Liver (tissue), 9 donors: ENCODE measurements around the gene ZNF862. TPM values are rescaled to one million over a fixed set of nuclear protein-coding genes. Genes with fewer than 3 reads are reported as not detected.

ENCODE experiments used
- DNase-seq: peaks from one replicate; pipeline ENCODE4 v3.0.0-alpha.2; 2017; ENCODE audit warnings: low spot score
- H3K27ac ChIP-seq, 2 donors: one replicate each; pipeline ENCODE4 v1.7.0; 2013; ENCODE audit warnings: inconsistent platforms in 2 of 2, low read length in 2 of 2, control low read depth in 1 of 2, low read depth in 1 of 2, mild to moderate bottlenecking in 1 of 2
- H3K27me3 ChIP-seq, 4 donors: one replicate each; pipeline versions ENCODE4 v1.6.1 to v1.7.0; 2013; ENCODE audit warnings: low read length in 3 of 4, inconsistent platforms in 1 of 4, mild to moderate bottlenecking in 1 of 4, moderate library complexity in 1 of 4; ENCODE audit not compliant: control insufficient read depth in 4 of 4, insufficient read depth in 4 of 4
- H3K36me3 ChIP-seq, 4 donors: one replicate each; pipeline versions ENCODE4 v1.6.1 to v1.7.0; 2013; ENCODE audit warnings: low read length in 3 of 4, mild to moderate bottlenecking in 3 of 4, low read depth in 1 of 4, moderate library complexity in 1 of 4; ENCODE audit not compliant: control insufficient read depth in 4 of 4, insufficient read depth in 3 of 4
- H3K4me1 ChIP-seq, 4 donors: one replicate each; pipeline versions ENCODE4 v1.6.1 to v1.7.0; 2013; ENCODE audit warnings: low read length in 3 of 4, mild to moderate bottlenecking in 3 of 4, moderate library complexity in 1 of 4; ENCODE audit not compliant: control insufficient read depth in 4 of 4, insufficient read depth in 4 of 4
- H3K4me3 ChIP-seq, 3 donors: one replicate each; pipeline versions ENCODE4 v1.6.1 to v1.7.0; 2013; ENCODE audit warnings: low read length in 3 of 3, control low read depth in 1 of 3, low read depth in 1 of 3, mild to moderate bottlenecking in 1 of 3
- H3K9ac ChIP-seq, 2 donors: one replicate each; pipeline ENCODE4 v1.7.0; 2013; ENCODE audit warnings: low read length in 2 of 2, mild to moderate bottlenecking in 2 of 2, moderate library complexity in 2 of 2, control low read depth in 1 of 2, low read depth in 1 of 2
- H3K9me3 ChIP-seq, 4 donors: one replicate each; pipeline versions ENCODE4 v1.6.1 to v1.7.0; 2013; ENCODE audit warnings: low read length in 3 of 4; ENCODE audit not compliant: control insufficient read depth in 4 of 4
- ATF3 ChIP-seq: IDR thresholded peaks from 2 replicates; pipeline ENCODE4 v1.6.1; 2016; ENCODE audit warnings: antibody characterized with exemption
- CTCF ChIP-seq: fragments of 150-350 bp; IDR thresholded peaks from 2 replicates; pipeline ENCODE4 v1.5.1; 2017; ENCODE audit warnings: improper control_type of control experiment, low read depth, low read length; ENCODE audit not compliant: missing input control
- EGR1 ChIP-seq, 2 donors: IDR thresholded peaks; 2 replicates each; pipeline ENCODE4 v1.6.1; 2016 to 2018; ENCODE audit warnings: antibody characterized with exemption in 2 of 2, low read depth in 2 of 2
- FOXA1 ChIP-seq: IDR thresholded peaks from 2 replicates; pipeline ENCODE4 v1.6.1; 2016; ENCODE audit warnings: antibody characterized with exemption
- FOXA2 ChIP-seq: IDR thresholded peaks from 2 replicates; pipeline ENCODE4 v1.6.1; 2016; ENCODE audit warnings: antibody characterized with exemption
- GABPA ChIP-seq, 2 donors: IDR thresholded peaks in 1 of 2; conservative IDR thresholded peaks in 1 of 2; 2 replicates each; pipeline ENCODE4 v1.6.1; 2016; ENCODE audit warnings: antibody characterized with exemption in 2 of 2, mild to moderate bottlenecking in 1 of 2, moderate library complexity in 1 of 2
- HNF4A ChIP-seq, 2 donors: conservative IDR thresholded peaks; 2 replicates each; pipeline ENCODE4 v1.6.1; 2016; ENCODE audit warnings: antibody characterized with exemption in 2 of 2, mild to moderate bottlenecking in 2 of 2
- HNF4G ChIP-seq: IDR thresholded peaks from 2 replicates; pipeline ENCODE4 v1.6.1; 2016; ENCODE audit warnings: antibody characterized with exemption
- JUND ChIP-seq, 2 donors: IDR thresholded peaks; 2 replicates each; pipeline ENCODE4 v1.6.1; 2016; ENCODE audit warnings: antibody characterized with exemption in 2 of 2
- MAX ChIP-seq: IDR thresholded peaks from 2 replicates; pipeline ENCODE4 v1.6.1; 2016; ENCODE audit warnings: antibody characterized with exemption
- NR2F2 ChIP-seq: IDR thresholded peaks from 2 replicates; pipeline ENCODE4 v1.6.1; 2016; ENCODE audit warnings: antibody characterized with exemption
- RAD21 ChIP-seq, 2 donors: IDR thresholded peaks; 2 replicates each; pipeline ENCODE4 v1.6.1; 2016; ENCODE audit warnings: antibody characterized with exemption in 2 of 2, mild to moderate bottlenecking in 2 of 2
- REST ChIP-seq: IDR thresholded peaks from 2 replicates; pipeline ENCODE4 v1.6.1; 2016; ENCODE audit warnings: antibody characterized with exemption, mild to moderate bottlenecking
- RXRA ChIP-seq, 2 donors: IDR thresholded peaks; 2 replicates each; pipeline ENCODE4 v1.6.1; 2017 to 2018; ENCODE audit warnings: antibody characterized with exemption in 2 of 2, mild to moderate bottlenecking in 1 of 2
- SP1 ChIP-seq: IDR thresholded peaks from 2 replicates; pipeline ENCODE4 v1.6.1; 2018; ENCODE audit warnings: antibody characterized with exemption, mild to moderate bottlenecking
- TAF1 ChIP-seq: conservative IDR thresholded peaks from 2 replicates; pipeline ENCODE4 v1.6.1; 2016; ENCODE audit warnings: antibody characterized with exemption, mild to moderate bottlenecking
- YY1 ChIP-seq: IDR thresholded peaks from 2 replicates; pipeline ENCODE4 v1.6.1; 2016; ENCODE audit warnings: antibody characterized with exemption, mild to moderate bottlenecking
- ZBTB33 ChIP-seq: IDR thresholded peaks from 2 replicates; pipeline ENCODE4 v1.6.1; 2016; ENCODE audit warnings: antibody characterized with exemption
- WGBS: extraction: QIAGEN DNeasy Blood & Tissue Kit; methylation state at CpG from one replicate; pipeline ENCODE4 v1.1.7; 2013; 5-methylcytosine and 5-hydroxymethylcytosine counted together
- polyA plus RNA-seq, 2 donors: library from polyadenylated mRNA; stranded (reverse) in 1 of 2; unstranded in 1 of 2; fragments of 200-250 nt in 1 of 2; fragments of >200 nt in 1 of 2; fragmentation: Nextera tagmentation in 1 of 2; extraction: Ambion mirVana in 1 of 2; gene quantifications; one replicate each; pipeline versions ENCODE4 v1.2.1 to v1.2.3, GENCODE V29; 2013 to 2015
- total RNA-seq, 2 donors: library from RNA; depleted of rRNA; stranded (reverse); fragments of >200 nt; gene quantifications; one replicate each; pipeline ENCODE4 v1.2.3, GENCODE V29; 2014
- donor health status: healthy.
- donor health status: healthy.
- donor health status: healthy.
- donor health status: healthy.
- donor health status: healthy.

Gene ZNF862
- total and polyA plus RNA-seq, 4 donors, result 1.9 to 9.4 (median 3.8) TPM

- no peaks in the 10 kb centered on the region for H3K27me3 ChIP-seq
- H3K4me1 ChIP-seq, result peaks cover 0 to 7% (median 4%) of the 10 kb centered on the region in 4 donors
- H3K9me3 ChIP-seq, result no peaks in the 10 kb centered on the region
- no peak overlapping the region for H3K27ac ChIP-seq
- WGBS, result 89% methylated on average over 16 of the region's 16 CpGs
- no peak for DNase-seq
- no peak overlapping the region for H3K4me3 ChIP-seq
- H3K36me3 ChIP-seq, result peaks cover 0 to 6% (median 2%) of the 10 kb centered on the region in 4 donors
- no peak overlapping the region for H3K9ac ChIP-seq
- TF ChIP-seq REST, result no peak
- TF ChIP-seq FOXA1, result no peak
- TF ChIP-seq EGR1 (IDR thresholded peaks at IDR 0.05; ENCODE audit: low read depth in 2 of 2), result no peak
- no peak for TF ChIP-seq HNF4G
- TF ChIP-seq ATF3, result no peak
- no peak for TF ChIP-seq RXRA (IDR thresholded peaks at IDR 0.05)
- TF ChIP-seq MAX, result no peak
- no peak for TF ChIP-seq ZBTB33
- TF ChIP-seq TAF1, result no peak
- TF ChIP-seq NR2F2, result no peak
- TF ChIP-seq FOXA2, result no peak
- no peak for TF ChIP-seq CTCF
- TF ChIP-seq JUND (IDR thresholded peaks at IDR 0.05), result no peak
- no peak for TF ChIP-seq HNF4A (conservative IDR thresholded peaks at IDR 0.05)
- no peak for TF ChIP-seq GABPA (IDR thresholded peaks at IDR 0.05 in 1 of 2, conservative IDR thresholded peaks at IDR 0.05 in 1 of 2)
- no peak for TF ChIP-seq YY1
- TF ChIP-seq SP1, result no peak
- TF ChIP-seq RAD21 (IDR thresholded peaks at IDR 0.05), result no peak
Observed at GRCh38 chr7:149850007-149850594, 11.9 kb downstream of the ZNF862 start.
